ELR (cell line): ENCODE measurements around the gene COPS2.
A peak's percentile ranks its signal among the peaks of the same experiment; 100 is the strongest.

Source experiments
- DNase-seq: peaks from one replicate; pipeline ENCODE4 v3.0.0-alpha.2; 2015; ENCODE audit warnings: low read depth

COPS2 gene

DNA sequence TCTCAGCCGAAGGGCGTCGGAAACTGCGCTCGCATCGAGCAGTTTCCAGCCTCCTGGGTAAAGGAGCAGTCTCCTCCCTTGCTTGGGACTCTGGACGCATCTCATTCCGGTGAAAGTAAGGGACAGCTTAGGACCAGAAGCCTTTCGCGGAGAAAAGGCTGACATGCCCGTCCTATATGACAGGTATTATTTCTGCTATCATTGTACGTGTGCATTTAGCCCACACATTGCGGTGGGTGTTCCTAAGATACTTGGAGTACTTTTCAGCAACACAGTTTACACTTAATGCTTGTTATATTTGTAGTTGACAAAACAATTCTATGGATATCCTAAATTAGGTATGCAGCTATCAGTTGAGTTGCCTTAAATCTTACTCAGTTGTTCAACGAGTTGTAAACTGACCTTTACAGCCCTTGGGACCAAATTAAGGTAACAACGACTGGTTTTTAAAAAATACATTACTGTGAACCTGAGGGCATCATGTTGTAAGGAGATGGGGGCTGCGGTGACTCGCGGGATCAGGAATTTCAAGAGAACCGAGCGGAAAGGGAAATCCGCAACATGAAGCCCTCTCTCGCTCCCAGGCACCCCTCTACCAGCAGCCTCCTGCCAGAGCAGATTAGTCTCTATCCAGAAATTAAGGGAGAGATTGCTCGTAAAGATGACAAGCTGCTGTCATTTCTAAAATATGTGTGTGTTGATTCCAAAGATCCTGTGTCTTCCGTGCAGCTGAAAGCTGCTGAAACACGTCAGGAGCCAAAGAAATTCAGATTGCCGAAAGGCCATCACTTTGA, 632 bp upstream of the COPS2 start:
- peak; percentile 63 for DNase-seq

DNA sequence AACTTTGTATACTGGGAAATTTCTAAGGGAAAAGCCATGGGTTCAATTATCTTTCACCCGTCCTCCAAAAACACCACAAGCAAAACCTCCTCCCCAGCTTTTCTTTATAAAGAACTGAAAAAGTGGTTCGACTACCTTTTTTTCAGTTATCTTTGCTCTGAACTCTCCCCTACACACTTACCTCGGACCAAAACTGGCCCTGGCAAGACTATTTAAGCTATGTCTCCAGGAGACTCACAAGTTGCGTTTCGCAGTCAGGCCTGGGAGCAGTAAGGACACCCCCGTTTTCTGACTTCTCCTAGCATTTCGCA, 645 bp downstream of the COPS2 start:
- no peak for DNase-seq

DNA sequence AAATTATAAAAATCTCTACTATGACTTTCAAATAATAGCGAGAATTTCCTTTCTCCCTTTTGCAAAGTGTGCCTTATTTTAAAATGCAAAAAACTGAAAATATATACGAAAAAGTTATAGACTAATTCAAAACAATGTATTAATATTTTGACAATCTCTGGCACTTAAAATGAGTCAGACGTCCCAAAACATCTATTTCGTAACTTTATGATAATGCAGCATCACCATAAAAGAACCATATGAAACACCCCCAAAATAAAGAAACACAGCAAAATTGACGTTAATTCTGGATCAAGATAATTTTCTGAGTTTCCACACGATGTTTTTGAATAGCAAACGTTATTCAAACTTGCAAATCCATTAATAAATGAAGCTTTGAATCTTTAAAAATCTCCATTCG, 1.0 kb downstream of the COPS2 start:
- peak; percentile 32 for DNase-seq

DNA sequence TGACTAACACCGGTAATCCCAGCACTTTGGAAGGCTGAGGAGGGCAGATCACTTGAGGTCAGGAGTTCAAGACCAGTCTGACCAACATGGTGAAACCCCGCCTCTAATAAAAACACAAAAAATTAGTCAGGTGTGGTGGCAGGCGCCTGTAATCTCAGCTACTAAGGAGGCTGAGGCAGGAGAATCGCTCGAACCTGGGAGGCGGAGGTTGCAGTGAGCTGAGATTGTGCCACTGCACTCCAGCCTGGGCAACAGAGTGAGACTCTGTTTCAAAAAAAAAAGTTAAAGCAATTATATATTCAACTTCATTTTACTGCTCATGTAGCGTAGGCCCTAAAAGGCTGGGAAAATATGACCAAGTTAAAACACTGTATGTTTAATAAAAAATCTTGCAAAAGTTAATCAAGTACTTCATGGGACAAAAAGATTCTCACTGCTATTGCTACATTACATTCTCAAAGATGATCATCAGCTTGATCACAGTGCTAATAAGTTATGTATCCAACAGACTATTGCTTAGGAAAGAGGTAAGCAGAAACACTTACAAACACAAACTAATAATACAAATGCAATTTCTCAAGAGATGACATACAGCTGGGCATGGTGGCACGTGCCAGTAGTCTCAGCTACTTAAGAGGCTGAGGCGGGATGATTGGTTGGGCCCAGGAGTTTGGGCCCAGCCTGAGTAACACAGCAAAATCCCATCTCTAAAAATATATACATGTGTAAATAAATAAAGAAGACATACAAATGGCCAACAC, 2.7 kb downstream of the COPS2 start:
- DNase-seq = no peak

DNA sequence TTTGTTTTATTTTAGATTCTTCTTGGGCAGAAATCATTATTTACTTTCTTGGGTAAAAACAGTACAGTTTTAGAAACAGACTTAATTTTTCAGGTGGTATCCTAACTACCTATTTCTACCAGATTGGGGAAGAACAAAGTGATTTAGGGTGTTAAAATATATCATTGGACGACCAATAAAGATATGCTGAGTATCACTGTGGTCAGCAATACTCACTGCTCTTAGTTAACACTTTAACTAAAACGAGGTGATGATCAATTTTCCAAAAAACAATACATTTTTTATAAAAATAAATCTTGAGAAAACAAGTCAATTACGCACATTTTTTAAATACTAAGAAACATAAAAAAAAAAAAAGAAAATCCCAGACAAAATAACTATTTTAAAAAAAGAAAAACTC, 3.6 kb downstream of the COPS2 start:
- no peak for DNase-seq

DNA sequence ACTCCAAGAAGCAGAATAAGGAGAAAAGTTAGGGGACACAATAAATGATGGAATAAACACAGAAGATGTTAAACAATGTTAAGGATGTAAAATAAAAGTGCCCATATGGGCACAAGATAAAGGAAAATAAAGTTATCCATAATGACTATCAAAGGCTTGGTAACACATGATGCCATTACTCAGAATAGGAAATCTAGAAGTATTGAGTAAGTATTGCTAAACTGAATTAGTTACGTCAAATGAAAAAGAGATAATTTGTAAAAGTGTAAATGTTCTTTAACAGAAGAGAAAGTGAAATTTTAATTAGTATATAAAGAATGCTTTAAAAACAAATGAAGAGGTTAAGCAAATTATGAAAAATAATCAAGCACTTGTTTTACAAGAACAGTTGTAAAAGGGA, 6.7 kb downstream of the COPS2 start:
- no peak for DNase-seq

DNA sequence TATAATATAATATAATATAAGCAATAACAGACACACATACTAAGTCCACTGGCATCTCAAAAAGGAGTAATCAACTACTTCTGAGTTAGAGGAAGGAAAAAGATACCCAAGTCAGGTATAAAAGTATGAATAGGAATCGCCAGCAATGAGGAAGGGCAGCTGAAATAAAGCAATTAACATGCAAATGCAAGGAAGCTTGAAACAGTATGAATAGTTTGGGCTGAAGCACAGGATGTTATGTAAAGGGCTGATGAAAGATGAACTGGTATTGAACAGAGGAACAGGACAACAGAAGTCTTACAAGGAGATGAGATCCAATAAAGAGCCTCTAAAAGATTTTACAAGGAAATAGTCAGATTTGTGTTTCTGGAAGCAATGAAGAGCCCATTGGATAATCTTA, 7.1 kb downstream of the COPS2 start:
- no peak for DNase-seq

DNA sequence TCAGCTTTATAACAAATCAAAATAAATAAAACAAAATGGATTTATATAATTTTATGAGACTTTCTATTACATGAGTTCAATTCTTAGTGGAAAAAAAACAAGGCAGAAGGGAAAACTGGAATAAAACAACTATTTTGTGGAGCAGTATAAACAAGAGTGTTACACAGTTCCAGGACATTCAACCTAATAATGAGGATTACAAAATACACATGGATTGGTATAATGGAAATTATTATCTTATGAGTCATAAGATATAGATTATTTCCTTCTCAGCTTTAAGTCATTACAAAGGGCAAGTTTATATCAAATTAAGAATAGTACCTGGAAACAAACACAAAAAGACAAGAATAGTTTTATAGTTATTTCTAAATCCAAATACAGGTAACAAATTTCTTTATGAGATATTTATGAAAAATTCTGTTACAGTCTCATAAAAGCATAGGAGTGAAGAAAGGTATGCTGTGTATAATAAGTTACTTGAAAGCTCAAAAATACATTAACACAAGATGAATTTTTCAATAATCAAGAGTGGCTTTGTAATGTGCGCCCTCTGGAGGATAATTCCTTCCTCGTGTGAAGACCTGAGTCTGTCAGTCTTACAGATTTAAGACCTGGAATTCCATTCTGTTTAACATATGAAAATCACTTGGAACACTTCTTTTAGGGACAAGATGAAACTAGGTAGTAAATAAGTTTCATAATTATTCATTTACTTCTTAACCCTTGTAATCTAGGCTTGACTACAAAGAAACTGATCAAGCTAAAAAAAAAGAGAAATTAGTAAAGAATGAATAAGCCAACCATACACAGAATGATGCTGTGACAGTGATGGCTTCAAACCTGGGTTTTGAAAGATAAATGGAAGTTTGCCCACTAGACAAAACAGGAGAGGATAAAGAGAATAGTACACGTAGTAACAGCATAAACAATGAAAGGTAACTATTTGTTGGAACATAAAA, 9.5 kb downstream of the COPS2 start:
- peak; percentile 79 for DNase-seq

DNA sequence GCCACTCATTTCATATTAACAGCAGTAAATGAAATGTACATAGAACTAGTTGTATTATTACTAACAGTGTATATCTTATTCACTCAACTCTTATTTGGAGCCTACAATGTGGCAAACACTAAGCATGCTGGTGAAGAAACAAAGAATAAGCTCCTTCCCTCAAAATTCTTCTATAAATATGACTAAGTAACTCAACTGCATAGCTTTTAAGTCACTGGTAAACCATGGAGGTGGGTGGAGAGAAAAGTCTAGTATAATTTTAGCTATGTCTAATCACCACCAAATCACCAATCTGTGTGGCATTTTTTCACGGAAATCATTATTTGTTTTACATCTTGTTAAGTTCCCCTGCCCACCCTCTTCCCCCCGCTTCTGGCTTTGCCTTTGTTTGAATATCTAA, 17.5 kb downstream of the COPS2 start:
- peak; percentile 70 for DNase-seq

DNA sequence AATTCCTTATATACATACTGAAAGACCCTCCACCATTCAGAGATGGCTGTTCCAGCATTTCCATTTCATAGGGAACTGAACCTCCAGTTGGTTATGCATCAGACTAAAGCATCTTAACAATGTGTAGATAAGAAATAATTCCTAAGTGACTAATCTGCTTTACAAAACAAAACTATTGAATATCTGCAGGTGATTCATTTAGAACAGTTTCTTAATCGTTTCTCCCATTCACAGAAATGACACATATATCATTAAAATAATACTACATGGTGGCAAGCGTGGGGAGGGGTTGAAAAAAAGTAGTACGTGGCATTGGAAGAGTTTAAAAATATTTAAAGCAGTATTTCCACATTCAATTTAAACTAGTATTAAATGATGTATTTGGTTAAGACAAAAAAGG, 19.5 kb downstream of the COPS2 start:
- DNase-seq = peak; percentile 97

DNA sequence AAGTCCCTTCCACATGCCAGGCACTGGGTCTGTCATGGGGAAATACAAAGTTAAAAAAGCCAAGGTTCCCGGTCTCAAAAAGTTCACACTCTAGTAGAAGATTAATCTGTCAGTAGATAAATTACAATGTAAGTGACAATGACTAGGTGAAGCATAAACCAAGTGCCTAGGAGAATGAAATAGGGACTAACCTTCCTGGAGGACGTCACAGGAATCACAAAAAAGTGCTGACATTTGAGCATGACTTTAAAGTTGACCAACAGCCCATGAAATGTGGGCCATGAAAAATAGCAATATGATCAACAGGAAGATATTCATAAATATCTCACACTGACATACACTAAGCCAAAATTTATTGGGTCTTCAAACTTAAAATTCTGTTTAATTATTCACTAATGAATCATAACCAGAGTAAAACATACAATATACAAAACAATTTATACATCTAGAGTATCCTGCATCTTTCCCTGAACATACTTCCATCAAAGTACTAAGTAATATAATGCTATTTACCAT, 20.0 kb downstream of the COPS2 start:
- peak; percentile 54 for DNase-seq

DNA sequence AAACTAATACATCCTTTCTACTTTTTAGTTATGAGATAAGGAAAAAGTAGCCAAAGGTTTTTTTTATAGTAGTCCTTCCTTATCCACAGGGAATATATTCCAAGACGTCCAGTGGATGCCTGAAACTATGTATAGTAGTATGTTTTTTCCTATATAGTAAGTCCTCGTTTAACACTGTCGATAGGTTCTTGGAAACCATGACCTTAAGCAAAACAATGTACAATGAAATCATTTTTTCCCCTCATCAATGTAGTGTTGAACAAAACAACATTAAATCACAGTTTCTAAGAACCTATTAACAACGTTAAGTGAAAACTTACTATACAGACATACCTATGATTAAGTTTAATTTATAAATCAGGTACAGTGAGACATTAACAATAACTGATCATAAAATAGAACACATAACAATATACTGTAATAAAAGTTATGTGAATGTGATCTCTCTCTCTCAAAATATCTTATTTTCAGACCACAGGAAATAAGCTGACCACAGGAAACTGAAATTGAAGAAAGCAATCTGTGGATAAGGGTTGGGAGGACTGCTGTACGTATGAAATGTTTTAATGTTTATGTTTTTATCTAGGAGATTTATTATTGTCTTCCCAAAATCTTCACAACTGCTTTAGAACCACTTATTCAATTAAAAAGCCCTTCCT, 20.6 kb downstream of the COPS2 start:
- peak; percentile 52 for DNase-seq

DNA sequence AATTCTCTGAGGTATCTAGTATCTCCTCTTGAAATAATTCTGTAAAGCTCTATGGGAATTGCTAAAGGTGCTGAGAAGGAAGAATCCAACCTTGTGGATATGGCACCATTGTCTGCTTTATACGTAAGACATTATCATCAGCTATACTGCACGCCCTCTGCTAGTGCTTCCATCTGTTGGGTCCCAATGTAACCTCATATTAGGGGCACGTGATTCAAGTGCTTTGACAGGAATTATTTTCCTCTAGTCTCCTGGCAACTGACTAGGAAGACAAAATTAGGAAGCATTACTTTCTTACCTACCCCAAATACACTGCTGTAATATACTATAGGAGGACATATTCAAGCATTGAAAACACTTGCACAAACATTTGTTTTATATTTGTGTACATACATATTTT, 24.0 kb downstream of the COPS2 start:
- no peak for DNase-seq

DNA sequence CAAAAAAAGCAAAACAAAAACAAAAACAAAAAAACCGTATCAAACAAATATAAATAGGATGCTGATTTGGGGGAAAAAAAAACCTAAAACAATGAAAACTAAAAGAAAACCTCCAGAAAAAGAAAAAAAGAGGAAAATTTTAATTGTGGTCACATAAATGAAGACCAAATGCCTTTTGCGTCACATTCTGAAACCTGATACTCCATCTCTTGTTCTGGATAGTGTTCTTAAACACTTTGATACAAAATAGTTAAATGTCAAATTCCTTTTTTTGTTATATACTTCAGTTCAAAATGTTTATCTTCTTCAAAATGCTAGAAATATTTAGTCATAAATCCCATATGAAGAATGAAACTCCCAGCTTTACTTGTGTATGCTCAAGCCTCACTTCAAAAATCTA, 31.0 kb downstream of the COPS2 start:
- DNase-seq = no peak

DNA sequence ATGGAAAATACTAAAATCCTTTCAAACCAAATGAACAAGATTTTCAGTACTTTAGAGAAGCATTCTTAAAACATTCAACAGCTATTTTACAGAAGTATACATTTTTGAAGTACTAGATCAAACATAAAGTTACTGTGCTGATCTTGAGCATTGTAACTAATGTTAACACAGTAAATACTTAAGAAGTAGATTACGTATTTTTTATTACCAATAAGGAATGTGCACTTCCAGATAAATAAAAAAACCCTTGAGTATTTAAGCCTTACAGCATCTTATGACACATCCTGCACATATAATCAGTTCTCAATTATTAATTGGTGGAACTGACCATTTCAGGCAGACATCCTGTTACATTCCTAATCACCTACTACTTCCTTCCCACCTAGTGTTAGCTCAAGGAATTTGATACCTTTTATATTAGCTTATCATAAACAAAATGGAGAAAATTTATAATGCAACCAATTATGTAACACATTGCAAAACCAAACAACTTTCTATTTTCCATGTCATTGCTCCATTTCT, 32.8 kb downstream of the COPS2 start:
- no peak for DNase-seq

DNA sequence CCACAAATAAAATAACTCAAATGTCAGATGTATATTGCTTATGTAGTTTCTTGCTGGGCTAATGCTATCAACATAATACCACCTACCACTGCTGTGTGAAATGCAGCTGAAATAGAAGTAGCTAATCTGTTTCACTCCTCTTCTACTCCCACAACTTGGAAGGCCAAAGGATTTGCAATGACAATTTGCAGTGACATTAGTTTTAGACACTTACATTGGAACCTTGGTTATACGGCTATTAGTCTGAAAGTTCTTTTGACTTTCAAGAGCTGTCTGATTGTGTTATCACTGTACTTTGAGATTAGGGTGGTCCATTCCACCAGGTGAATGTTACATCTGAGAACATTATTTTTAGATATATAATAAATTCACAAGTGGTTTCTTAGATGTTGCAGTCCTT, 33.5 kb downstream of the COPS2 start:
- DNase-seq = no peak

DNA sequence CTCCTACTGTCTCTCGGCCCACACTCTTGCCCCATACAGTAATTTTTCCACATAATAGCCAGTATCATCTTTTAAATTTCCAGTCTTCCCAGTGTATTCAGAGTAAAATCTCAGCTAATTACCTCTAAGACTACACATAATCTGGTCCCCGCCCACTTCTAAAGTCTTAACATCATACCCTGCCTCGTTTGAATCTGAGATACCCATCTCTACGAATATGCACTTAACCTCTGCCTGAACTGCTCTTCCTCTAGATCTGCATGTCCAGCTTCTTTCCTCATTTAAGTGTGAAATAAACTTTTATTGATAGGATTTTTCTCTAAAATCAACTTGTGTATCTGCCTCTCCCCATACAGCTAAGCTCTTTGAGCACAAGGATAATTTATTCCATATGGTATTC, 34.6 kb downstream of the COPS2 start:
- no peak for DNase-seq

DNA sequence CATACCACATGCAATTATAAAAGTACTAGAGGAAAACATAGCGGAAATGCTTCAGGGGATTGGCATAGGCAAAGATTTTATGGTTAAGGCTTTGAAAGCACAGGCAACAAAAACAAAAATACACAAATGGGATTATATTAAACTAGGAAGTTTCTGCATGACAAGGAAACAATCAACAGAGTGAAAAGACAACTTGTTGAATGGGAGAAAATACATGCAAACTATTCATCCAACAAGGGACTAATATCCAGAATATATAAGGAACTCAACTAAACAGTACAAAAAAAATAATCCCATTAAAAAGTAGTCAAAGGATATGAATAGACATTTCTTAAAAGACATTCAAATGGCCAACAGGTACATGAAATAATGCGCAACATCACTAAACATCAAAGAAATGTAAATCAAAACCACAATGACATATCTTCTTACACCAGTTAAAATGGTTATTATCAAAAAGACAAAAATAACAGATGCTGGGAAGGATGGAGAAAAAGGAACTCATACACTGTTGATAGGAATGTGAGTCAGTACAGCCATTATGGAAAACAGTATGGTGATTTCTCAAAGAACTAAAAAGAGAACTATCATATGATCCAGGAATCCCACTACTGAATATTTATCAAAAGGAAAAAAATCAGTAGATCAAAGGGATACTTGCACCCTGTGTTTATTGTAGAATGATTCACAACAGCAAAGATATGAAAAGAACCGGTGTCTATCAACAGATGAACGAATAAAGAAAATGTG, 39.1 kb downstream of the COPS2 start:
- DNase-seq = no peak

DNA sequence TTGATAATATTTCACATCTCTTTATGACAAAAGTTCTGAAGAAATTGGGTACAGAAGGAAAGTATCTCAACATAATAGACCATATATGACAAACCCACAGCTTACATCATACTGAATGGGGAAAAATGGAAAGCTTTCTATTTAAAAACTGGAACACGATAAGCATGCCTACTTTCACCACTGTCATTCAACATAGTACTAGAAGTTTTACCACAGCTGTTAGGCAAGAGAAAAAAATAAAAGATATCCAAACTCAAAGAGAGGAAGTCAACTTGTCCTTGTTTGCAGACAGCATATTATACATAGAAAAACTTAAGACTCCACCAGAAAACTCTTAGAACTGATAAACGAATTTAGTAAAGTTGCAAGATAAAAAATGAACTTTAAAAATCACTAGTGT, 40.3 kb downstream of the COPS2 start:
- no peak for DNase-seq

DNA sequence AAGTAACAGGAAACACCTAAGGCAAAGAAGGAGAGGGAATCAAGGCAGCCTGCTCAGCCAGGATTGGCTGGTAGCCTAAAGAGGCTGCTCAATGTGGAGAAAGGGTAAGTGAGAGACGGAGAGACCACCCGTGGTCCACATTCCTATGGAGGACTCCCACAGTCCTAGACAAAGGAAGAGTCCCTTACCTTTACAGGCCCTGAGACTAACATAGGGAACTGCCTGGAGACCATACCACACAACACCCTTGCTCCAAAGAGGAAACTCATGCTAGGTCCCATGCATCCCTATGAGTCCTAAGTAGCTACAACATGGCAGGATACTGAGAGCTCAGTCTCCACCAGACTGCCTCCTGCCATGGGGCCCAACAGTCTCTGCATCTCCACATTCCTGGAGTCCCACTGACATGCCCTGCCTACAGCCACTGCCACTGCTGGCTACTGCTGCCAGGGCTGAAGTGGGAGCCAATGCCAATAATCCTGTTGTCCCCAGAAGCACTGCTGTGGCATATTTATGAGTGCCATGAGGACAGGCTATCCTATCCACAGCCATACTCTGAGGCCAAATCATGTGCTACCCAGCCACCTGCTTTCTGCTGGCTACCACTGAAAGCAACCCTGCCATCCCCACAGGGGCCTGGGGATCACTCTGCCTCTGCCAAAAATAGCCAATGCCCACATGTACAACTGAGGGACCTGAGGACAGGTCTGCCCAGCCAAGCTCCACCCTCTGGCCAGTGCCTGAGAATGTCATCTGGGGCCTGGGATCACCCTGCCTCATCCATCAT, 45.0 kb downstream of the COPS2 start:
- no peak for DNase-seq
